ENCODE data around the gene VAV2.

DNA sequence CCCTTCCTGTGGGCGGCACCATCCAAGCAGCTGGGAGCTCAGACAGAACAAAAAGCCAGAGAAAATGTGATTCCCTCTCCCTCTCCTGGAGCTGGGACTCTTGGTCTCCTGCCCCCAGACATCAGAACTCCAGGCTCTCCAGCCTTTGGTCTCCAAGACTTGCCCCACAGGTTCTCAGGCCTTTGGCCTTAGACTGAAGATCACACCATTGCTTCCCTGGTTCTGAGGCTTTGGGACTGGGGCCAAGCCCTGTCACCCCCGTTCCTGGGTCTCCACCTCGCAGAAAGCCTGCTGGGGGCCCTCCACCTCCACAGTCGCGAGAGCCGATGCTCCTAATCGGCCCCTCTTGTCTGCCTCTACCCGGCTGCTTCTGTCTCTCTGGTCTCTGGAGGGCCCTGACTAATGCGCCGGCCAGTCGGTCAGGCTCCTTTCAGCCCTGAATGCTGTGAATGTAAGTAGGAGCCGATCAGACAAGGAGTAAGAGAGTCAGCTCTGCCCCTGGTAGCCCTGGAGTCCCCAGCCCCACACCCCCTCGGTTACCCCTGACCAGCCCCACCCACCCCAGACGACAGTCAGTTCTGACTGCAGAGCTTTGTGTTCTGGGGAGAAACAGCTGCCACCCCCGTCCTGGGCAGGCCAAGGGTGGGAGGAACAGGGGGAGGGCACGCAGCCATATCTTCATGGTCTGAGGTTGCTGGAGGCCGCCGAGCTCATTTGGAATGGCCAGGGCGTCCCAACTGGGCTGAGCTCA is 57.5 kb downstream of the VAV2 start:
- TF ChIP-seq, protein P1, sequence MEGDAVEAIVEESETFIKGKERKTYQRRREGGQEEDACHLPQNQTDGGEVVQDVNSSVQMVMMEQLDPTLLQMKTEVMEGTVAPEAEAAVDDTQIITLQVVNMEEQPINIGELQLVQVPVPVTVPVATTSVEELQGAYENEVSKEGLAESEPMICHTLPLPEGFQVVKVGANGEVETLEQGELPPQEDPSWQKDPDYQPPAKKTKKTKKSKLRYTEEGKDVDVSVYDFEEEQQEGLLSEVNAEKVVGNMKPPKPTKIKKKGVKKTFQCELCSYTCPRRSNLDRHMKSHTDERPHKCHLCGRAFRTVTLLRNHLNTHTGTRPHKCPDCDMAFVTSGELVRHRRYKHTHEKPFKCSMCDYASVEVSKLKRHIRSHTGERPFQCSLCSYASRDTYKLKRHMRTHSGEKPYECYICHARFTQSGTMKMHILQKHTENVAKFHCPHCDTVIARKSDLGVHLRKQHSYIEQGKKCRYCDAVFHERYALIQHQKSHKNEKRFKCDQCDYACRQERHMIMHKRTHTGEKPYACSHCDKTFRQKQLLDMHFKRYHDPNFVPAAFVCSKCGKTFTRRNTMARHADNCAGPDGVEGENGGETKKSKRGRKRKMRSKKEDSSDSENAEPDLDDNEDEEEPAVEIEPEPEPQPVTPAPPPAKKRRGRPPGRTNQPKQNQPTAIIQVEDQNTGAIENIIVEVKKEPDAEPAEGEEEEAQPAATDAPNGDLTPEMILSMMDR (IDR thresholded peaks at IDR 0.05), result no peak
- TF ChIP-seq POLR2AphosphoS5 (IDR thresholded peaks at IDR 0.05) (no peak), POLR2A (IDR thresholded peaks at IDR 0.05; ENCODE audit: low read depth) (no peak), EP300 (IDR thresholded peaks at IDR 0.05) (no peak)

Data from esophagus muscularis mucosa (tissue), 4 donors.